ENCODE data around the gene RBM44.
"Not testable (repeated sequence)": the region's sequence is repeated elsewhere in the genome, so short reads cannot be mapped to it uniquely, and the experiment has no call there.

RBM44 gene

DNA sequence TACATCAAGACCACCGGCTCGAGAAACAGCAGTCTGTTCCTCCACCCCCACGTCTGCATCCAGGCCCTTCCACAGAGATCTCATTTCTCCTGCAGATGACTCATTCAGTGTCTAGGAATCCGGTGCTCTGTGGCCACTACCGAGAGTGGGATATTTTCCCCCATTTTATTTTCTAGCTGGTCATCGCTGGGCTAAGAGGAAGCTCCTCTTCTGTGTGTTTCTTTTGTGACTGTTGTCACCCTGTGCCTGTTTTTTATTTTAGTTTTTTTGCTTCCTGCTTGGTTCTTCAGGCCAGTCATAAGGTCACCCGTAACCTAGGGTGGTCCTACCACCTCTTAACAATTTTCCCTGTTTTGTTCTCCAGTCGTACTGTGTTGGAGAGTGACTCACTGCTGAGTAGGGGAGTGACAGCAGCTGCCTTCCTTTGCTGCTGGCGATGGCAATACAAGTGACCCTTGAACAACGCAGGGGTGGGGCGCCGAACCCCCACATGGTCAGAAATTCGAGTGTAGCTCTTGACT is 67.6 kb downstream of the RBM44 start:
- no peak overlapping the region for H3K4me3 ChIP-seq (ENCODE audit: low read depth, low read length)
- no peak for DNase-seq (ENCODE audit: low read depth)
- TF ChIP-seq, protein P1, sequence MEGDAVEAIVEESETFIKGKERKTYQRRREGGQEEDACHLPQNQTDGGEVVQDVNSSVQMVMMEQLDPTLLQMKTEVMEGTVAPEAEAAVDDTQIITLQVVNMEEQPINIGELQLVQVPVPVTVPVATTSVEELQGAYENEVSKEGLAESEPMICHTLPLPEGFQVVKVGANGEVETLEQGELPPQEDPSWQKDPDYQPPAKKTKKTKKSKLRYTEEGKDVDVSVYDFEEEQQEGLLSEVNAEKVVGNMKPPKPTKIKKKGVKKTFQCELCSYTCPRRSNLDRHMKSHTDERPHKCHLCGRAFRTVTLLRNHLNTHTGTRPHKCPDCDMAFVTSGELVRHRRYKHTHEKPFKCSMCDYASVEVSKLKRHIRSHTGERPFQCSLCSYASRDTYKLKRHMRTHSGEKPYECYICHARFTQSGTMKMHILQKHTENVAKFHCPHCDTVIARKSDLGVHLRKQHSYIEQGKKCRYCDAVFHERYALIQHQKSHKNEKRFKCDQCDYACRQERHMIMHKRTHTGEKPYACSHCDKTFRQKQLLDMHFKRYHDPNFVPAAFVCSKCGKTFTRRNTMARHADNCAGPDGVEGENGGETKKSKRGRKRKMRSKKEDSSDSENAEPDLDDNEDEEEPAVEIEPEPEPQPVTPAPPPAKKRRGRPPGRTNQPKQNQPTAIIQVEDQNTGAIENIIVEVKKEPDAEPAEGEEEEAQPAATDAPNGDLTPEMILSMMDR (IDR thresholded peaks at IDR 0.05; ENCODE audit: low read depth, low read length, missing control alignments): no peak

DNA sequence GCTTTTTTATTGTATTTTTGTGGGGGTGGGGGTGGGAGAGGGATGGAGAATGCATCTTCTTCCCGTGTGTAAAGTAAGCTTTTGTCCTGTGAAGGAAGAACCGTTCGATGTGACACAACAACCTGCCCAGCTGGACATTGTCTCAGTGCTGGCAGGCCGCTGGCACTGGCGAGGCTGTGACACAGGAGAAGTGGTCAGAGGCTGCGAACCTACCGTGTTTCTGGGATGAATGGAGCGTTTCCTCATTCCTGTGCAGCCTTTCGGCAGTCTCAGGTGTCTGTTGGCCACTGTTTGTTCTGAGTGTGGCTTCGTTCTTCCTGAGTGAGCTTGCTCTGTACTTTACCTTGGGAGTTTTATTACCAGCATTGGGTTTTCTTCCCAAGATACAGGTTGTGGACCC is 68.9 kb downstream of the RBM44 start:
- TF ChIP-seq, protein P1 (IDR thresholded peaks at IDR 0.05; ENCODE audit: low read depth, low read length, missing control alignments): no peak
- H3K4me3 ChIP-seq (ENCODE audit: low read depth, low read length): no peak overlapping the region

DNA sequence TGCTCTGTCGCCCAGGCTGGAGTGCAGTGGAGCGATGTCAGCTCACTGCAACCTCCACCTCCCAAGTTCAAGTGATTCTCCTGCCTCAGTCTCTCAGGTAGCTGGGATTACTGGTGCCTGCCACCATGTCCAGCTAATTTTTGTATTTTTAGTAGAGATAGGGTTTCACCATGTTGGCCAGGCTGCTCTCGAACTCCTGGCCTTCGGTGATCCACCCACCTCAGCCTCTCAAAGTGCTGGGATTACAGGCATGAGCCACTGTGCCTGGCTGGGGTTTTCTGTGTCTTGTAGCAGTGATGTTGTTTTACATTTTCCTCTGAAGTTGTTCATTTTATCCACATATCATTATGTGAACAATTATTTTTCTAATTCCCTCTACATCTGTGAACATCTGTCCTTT is 69.5 kb downstream of the RBM44 start:
- H3K4me3 ChIP-seq (ENCODE audit: low read depth, low read length): not testable (repeated sequence)

More for the DNA sequence above, 68.9 kb downstream of the RBM44 start:
- no peak for DNase-seq (ENCODE audit: low read depth)

DNA sequence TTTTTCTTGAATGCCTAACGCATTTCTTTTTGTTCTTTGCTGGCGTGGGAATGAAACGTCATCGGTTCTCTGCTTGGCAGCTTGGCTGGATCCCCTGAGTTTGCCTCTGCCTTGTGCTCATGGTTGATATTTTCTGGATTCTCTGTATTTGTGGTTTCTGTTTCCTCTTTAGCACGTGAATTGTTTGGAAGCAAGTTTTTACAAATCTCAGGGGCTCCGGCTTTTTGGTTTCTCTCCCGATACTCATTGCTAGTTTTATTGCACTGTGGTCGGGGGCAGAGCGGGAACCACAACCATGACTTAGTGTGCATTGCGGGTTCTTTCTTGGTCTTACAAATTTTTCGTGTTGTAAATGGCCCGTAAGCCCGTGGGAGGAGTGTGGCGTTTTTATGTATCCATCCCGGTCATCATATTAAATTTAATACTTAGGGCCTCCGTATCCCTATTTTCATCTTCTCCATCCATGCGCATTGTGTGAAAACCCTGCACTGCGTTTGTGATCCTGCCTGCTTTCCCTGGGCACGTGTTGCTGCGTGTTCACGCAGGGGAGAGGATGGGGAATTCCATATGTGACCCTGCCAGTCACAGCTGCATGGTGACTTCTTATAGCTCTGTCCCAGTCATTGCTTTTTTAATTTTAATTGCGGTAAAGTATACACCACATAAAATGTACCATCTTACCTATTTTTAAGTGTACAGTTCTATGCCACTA is 70.2 kb downstream of the RBM44 start:
- no peak overlapping the region for H3K4me3 ChIP-seq (ENCODE audit: low read depth, low read length)
- TF ChIP-seq, protein P1 (IDR thresholded peaks at IDR 0.05; ENCODE audit: low read depth, low read length, missing control alignments): no peak
- DNase-seq (ENCODE audit: low read depth): no peak

More for the DNA sequence above, 69.5 kb downstream of the RBM44 start:
- not testable (repeated sequence) for DNase-seq (ENCODE audit: low read depth)

DNA sequence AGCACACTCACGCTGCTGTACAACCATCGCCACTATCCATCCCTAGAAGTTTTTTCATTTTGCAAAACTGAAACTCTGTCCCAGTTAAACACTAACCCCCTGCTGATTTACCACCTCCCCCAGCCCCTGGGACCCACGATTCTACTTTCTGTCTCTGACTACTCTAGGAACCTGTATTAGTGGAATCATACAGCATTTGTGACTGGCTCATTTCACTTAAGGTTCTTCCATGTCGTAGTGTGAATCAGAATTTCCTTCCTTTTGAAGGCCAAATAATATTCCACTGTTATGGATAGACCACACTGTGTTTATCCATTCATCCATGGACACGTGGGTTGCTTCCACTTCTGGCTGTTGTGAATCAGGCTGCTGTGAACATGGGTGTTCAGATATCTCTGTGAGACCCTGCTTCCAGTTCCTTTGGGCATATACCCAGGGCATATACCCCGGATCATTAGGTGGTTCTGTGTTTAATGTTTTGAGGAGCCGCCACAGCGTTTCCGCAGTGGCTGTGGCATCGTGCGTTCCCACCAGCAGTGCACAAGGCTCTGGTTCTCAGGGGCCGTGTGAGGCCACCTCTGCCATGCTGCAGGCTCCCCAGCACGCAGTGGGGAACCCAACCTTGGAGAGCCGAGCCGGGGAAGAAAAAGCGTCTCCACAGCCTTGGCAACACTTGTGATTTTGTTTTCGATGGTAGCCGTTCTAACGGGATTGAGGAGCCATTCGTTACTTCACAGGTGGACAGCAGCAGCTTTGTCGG is 70.9 kb downstream of the RBM44 start:
- no peak overlapping the region for H3K4me3 ChIP-seq (ENCODE audit: low read depth, low read length)
- TF ChIP-seq, protein P1 (IDR thresholded peaks at IDR 0.05; ENCODE audit: low read depth, low read length, missing control alignments): no peak
- DNase-seq (ENCODE audit: low read depth): no peak

DNA sequence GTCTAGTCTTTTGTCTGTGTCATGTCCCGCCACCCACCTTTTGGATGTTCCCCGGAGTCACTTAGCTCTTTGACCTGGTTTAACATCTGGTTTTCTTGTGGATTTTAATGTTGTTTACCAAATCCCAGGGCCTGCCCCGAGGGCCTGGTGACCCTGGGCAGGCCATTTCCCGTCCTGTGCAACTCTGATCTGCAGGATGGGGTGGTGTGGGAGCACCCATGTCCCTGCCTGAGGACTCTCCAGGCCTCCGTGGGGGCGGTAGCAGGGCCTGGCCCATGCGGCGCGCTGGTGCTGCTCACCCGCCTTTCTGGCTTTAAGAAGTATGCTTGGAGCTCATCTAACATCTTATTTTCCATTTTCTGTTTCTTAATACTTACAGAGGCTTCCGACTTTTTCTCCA is 71.5 kb downstream of the RBM44 start:
- TF ChIP-seq, protein P1 (IDR thresholded peaks at IDR 0.05; ENCODE audit: low read depth, low read length, missing control alignments): no peak
- H3K4me3 ChIP-seq (ENCODE audit: low read depth, low read length): no peak overlapping the region
- no peak for DNase-seq (ENCODE audit: low read depth)

DNA sequence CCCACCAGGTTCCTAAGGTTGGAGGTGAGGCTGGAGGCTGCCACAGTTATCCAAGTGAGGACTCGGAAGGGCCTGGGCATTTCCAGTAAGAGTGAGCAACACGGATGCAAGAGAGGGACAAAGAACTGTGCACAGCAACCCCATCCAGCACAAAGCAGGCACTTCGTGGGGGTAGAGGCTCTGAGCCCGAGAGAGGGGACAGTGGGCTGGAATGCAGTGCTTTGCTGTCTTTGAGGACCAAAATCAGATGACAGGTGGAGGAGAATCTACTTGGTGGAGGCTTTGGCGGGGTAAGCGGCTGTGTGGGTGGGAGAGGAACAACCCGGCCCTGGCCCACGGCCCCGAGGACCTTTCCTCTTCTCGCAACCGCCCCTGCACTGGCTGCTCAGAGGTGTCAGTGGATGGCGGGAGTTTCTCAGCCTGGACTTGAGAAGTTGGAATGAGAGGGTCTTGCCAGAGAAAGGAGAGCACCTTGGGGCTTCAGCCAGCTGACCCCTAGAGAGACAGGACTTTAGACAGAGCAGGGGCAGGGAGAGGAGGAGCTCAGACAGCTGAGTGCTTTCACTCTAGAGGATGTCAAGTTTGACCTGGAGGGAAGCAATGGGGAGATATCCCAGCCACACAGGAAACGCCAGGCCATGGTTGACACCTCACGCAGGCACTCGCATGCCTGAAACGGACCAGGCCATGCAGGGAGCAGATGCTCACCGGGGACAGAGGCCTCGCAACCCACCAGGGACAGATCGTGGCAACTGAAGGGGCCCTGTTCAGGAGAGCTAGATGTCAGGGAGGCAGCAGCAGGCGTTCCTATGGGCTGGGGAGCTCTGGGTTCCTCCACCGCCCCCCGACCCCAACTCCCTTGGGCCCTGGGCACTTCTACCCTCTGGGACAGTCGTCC is 72.4 kb downstream of the RBM44 start:
- H3K4me3 ChIP-seq (ENCODE audit: low read depth, low read length): no peak overlapping the region
- DNase-seq (ENCODE audit: low read depth): no peak
- TF ChIP-seq, protein P1 (IDR thresholded peaks at IDR 0.05; ENCODE audit: low read depth, low read length, missing control alignments): no peak
